HAP-1 (cell line): Measurements from ENCODE around the gene ETNPPL.

Source experiments
- DNase-seq, 2 experiments: peaks; one replicate each; pipeline ENCODE4 v3.0.0-alpha.2; 2016 to 2020; ENCODE audit warnings: low spot score in 2 of 2
- H3K27me3 ChIP-seq: fragments of 250-450 bp; sonication (Bioruptor Pico); 2 replicates; pipeline ENCODE4 v1.5.1; 2020; ENCODE audit warnings: low read depth, mild to moderate bottlenecking, moderate library complexity
- H3K36me3 ChIP-seq: fragments of 250-450 bp; sonication (Bioruptor Pico); replicated peaks from 2 replicates; pipeline ENCODE4 v1.5.1; 2020; ENCODE audit warnings: mild to moderate bottlenecking
- H3K4me1 ChIP-seq: fragments of 250-450 bp; sonication (Bioruptor Pico); 2 replicates; pipeline ENCODE4 v1.5.1; 2020; ENCODE audit warnings: mild to moderate bottlenecking
- H3K4me3 ChIP-seq: fragments of 250-450 bp; sonication (Bioruptor Pico); 2 replicates; pipeline ENCODE4 v1.5.1; 2020; ENCODE audit warnings: mild to moderate bottlenecking, moderate library complexity
- H3K9me3 ChIP-seq: fragments of 250-450 bp; sonication (Bioruptor Pico); 2 replicates; pipeline ENCODE4 v1.5.1; 2020; ENCODE audit warnings: mild to moderate bottlenecking, moderate library complexity
- in situ Hi-C: fragments of 300-500 bp; cut with MboI; formaldehyde crosslinking; loops from 3 replicates; pipeline ENCODE4 v1.14.3; 2020; ENCODE audit warnings: low sequenced_read_pairs, inconsistent platforms, mixed read lengths

The ETNPPL gene

GRCh38 chr4:108779958-108780357 lies 17.1 kb upstream of the ETNPPL start:
- no peak for DNase-seq
- no peaks in the 10 kb centered on the region for H3K27me3 ChIP-seq
- H3K36me3 ChIP-seq = no peaks in the 10 kb centered on the region
- in situ Hi-C loops = no loop called here
- H3K4me1 ChIP-seq = no peaks in the 10 kb centered on the region
- H3K4me3 ChIP-seq = no peak overlapping the region
- no peaks in the 10 kb centered on the region for H3K9me3 ChIP-seq

- Histone ChIP-seq H3K4me1 (no peaks in the 10 kb centered on the region), H3K9me3 (no peaks in the 10 kb centered on the region), H3K4me3 (no peak overlapping the region), H3K36me3 (no peaks in the 10 kb centered on the region), H3K27me3 (no peaks in the 10 kb centered on the region)
- in situ Hi-C loops = no loop called here
- no peak for DNase-seq
Observed at GRCh38 chr4:108777388-108777787, 14.5 kb upstream of the ETNPPL start.

- in situ Hi-C loops = no loop called here
- Histone ChIP-seq H3K27me3 (no peaks in the 10 kb centered on the region), H3K4me3 (no peak overlapping the region), H3K36me3 (no peaks in the 10 kb centered on the region), H3K9me3 (no peaks in the 10 kb centered on the region), H3K4me1 (no peaks in the 10 kb centered on the region)
- DNase-seq = no peak
Observed at GRCh38 chr4:108775921-108776320, 13.1 kb upstream of the ETNPPL start.

- no peak for DNase-seq
- no peaks in the 10 kb centered on the region for H3K4me1 ChIP-seq
- H3K27me3 ChIP-seq = no peaks in the 10 kb centered on the region
- no peaks in the 10 kb centered on the region for H3K9me3 ChIP-seq
- H3K36me3 ChIP-seq = no peaks in the 10 kb centered on the region
- no peak overlapping the region for H3K4me3 ChIP-seq
- in situ Hi-C loops = no loop called here
Observed at GRCh38 chr4:108774809-108775530, 12.1 kb upstream of the ETNPPL start.

- Histone ChIP-seq H3K4me3 (no peak overlapping the region), H3K27me3 (no peaks in the 10 kb centered on the region), H3K36me3 (no peaks in the 10 kb centered on the region), H3K9me3 (no peaks in the 10 kb centered on the region), H3K4me1 (no peaks in the 10 kb centered on the region)
- in situ Hi-C loops = no loop called here
- DNase-seq = no peak
Observed at GRCh38 chr4:108772402-108772801, 9.5 kb upstream of the ETNPPL start.

- H3K27me3 ChIP-seq = no peaks in the 10 kb centered on the region
- in situ Hi-C loops = no loop called here
- no peak for DNase-seq
- H3K4me1 ChIP-seq = peaks cover 3% of the 10 kb centered on the region; the same call in 1 of the 2 replicates
- no peaks in the 10 kb centered on the region for H3K9me3 ChIP-seq
- no peaks in the 10 kb centered on the region for H3K36me3 ChIP-seq
- no peak overlapping the region for H3K4me3 ChIP-seq
Observed at GRCh38 chr4:108766058-108766457, 3.2 kb upstream of the ETNPPL start.

GRCh38 chr4:108763986-108764385 lies 1.1 kb upstream of the ETNPPL start:
- no peak for DNase-seq
- H3K4me1 ChIP-seq = peaks cover 3% of the 10 kb centered on the region; the same call in 1 of the 2 replicates
- H3K9me3 ChIP-seq = no peaks in the 10 kb centered on the region
- H3K36me3 ChIP-seq = no peaks in the 10 kb centered on the region
- no peak overlapping the region for H3K4me3 ChIP-seq
- no peaks in the 10 kb centered on the region for H3K27me3 ChIP-seq
- in situ Hi-C loops = no loop called here

GRCh38 chr4:108763226-108763593 lies 357 bp upstream of the ETNPPL start:
- no peak overlapping the region for H3K4me3 ChIP-seq
- in situ Hi-C loops = no loop called here

GRCh38 chr4:108758498-108758897 lies 4.4 kb downstream of the ETNPPL start:
- DNase-seq = no peak
- H3K4me1 ChIP-seq = peaks cover 3% of the 10 kb centered on the region; the same call in 1 of the 2 replicates
- H3K27me3 ChIP-seq = no peaks in the 10 kb centered on the region
- H3K36me3 ChIP-seq = no peaks in the 10 kb centered on the region
- H3K9me3 ChIP-seq = no peaks in the 10 kb centered on the region
- in situ Hi-C loops = no loop called here
- no peak overlapping the region for H3K4me3 ChIP-seq

More at GRCh38 chr4:108763226-108763593, 357 bp upstream of the ETNPPL start:
- H3K4me1 ChIP-seq = peaks cover 3% of the 10 kb centered on the region; the same call in 1 of the 2 replicates
- H3K27me3 ChIP-seq = no peaks in the 10 kb centered on the region
- H3K36me3 ChIP-seq = no peaks in the 10 kb centered on the region
- no peaks in the 10 kb centered on the region for H3K9me3 ChIP-seq
- DNase-seq = no peak

GRCh38 chr4:108754327-108754726 lies 8.5 kb downstream of the ETNPPL start:
- DNase-seq = no peak
- in situ Hi-C loops = no loop called here
- Histone ChIP-seq H3K4me3 (no peak overlapping the region), H3K4me1 (no peaks in the 10 kb centered on the region), H3K36me3 (no peaks in the 10 kb centered on the region), H3K27me3 (no peaks in the 10 kb centered on the region), H3K9me3 (no peaks in the 10 kb centered on the region)

- no peaks in the 10 kb centered on the region for H3K36me3 ChIP-seq
- no peaks in the 10 kb centered on the region for H3K9me3 ChIP-seq
- in situ Hi-C loops = no loop called here
- no peaks in the 10 kb centered on the region; the same call in 1 of the 2 replicates for H3K27me3 ChIP-seq
- no peaks in the 10 kb centered on the region for H3K4me1 ChIP-seq
- no peak overlapping the region for H3K4me3 ChIP-seq
- DNase-seq = no peak
Observed at GRCh38 chr4:108751321-108751720, 11.5 kb downstream of the ETNPPL start.

- in situ Hi-C loops = no loop called here
- DNase-seq = peak in 1 of 2 experiments; percentile 20
- H3K9me3 ChIP-seq = no peaks in the 10 kb centered on the region
- H3K27me3 ChIP-seq = no peaks in the 10 kb centered on the region; the same call in 1 of the 2 replicates
- no peaks in the 10 kb centered on the region for H3K4me1 ChIP-seq
- no peak overlapping the region for H3K4me3 ChIP-seq
- H3K36me3 ChIP-seq = no peaks in the 10 kb centered on the region
Observed at GRCh38 chr4:108749119-108749518, 13.7 kb downstream of the ETNPPL start.

GRCh38 chr4:108746511-108746910 lies 16.3 kb downstream of the ETNPPL start:
- H3K9me3 ChIP-seq = no peaks in the 10 kb centered on the region
- no peak for DNase-seq
- no peaks in the 10 kb centered on the region for H3K36me3 ChIP-seq
- no peak overlapping the region for H3K4me3 ChIP-seq
- in situ Hi-C loops = no loop called here
- H3K27me3 ChIP-seq = no peaks in the 10 kb centered on the region; the same call in 1 of the 2 replicates
- H3K4me1 ChIP-seq = no peaks in the 10 kb centered on the region

- Histone ChIP-seq H3K27me3 (no peaks in the 10 kb centered on the region; the same call in 1 of the 2 replicates), H3K9me3 (no peaks in the 10 kb centered on the region), H3K4me1 (no peaks in the 10 kb centered on the region), H3K36me3 (no peaks in the 10 kb centered on the region), H3K4me3 (no peak overlapping the region)
- in situ Hi-C loops = no loop called here
- DNase-seq = no peak
Observed at GRCh38 chr4:108744307-108744706, 18.5 kb downstream of the ETNPPL start.
